Central memory CD8-positive, alpha-beta T cell (primary cell): ENCODE data around the gene ATG2A.

ENCODE experiments used
- ATAC-seq: fragments of 150-1000 bp; cut with Tn5 transposase; replicated peaks from 2 replicates; pipeline ENCODE4 v1.10.0; 2022; ENCODE audit warnings: mild to moderate bottlenecking, moderate FRiP score, moderate number of reproducible peaks; ENCODE audit not compliant: poor library complexity, severe bottlenecking; ENCODE audit errors: extremely low read depth
- DNase-seq, 2 donors: peaks; one replicate each; pipeline ENCODE4 v3.0.0; 2021; ENCODE audit warnings: low spot score in 2 of 2
- H3K27ac Mint-ChIP-seq: one replicate; pipeline ENCODE4 v1.8.0; 2022; ENCODE audit warnings: low read depth, mild to moderate bottlenecking, moderate library complexity, mixed read lengths
- H3K27me3 Mint-ChIP-seq: one replicate; pipeline ENCODE4 v1.8.0; 2022; ENCODE audit warnings: mixed read lengths
- H3K36me3 Mint-ChIP-seq: one replicate; pipeline ENCODE4 v1.8.0; 2022; ENCODE audit warnings: mild to moderate bottlenecking, moderate library complexity, mixed read lengths; ENCODE audit not compliant: insufficient read depth
- H3K4me1 Mint-ChIP-seq: one replicate; pipeline ENCODE4 v1.8.0; 2022; ENCODE audit warnings: mixed read lengths
- H3K4me3 Mint-ChIP-seq: one replicate; pipeline ENCODE4 v1.8.0; 2022; ENCODE audit warnings: mild to moderate bottlenecking, moderate library complexity, mixed read lengths
- H3K9me3 Mint-ChIP-seq: one replicate; pipeline ENCODE4 v1.8.0; 2022; ENCODE audit warnings: mixed read lengths

Gene ATG2A

GRCh38 chr11:64876229-64876750 is 40.7 kb downstream of the ATG2A start:
- Mint-ChIP-seq H3K9me3 (no peaks in the 10 kb centered on the region), H3K27me3 (no peaks in the 10 kb centered on the region), H3K4me3 (peak overlapping the region; percentile 96), H3K36me3 (peaks cover 70% of the 10 kb centered on the region), H3K27ac (peak overlapping the region; percentile 91), H3K4me1 (peaks cover 79% of the 10 kb centered on the region)
- no peak for DNase-seq
- ATAC-seq: no peak

GRCh38 chr11:64875369-64876228 is 41.4 kb downstream of the ATG2A start:
- Mint-ChIP-seq H3K27me3 (no peaks in the 10 kb centered on the region), H3K4me1 (peaks cover 79% of the 10 kb centered on the region), H3K4me3 (peak overlapping the region; percentile 96), H3K27ac (peak overlapping the region; percentile 91), H3K9me3 (no peaks in the 10 kb centered on the region), H3K36me3 (peaks cover 74% of the 10 kb centered on the region)
- no peak for ATAC-seq
- DNase-seq: no peak

GRCh38 chr11:64874308-64875240 is 42.4 kb downstream of the ATG2A start:
- Mint-ChIP-seq H3K27ac (peak overlapping the region; percentile 91), H3K27me3 (no peaks in the 10 kb centered on the region), H3K4me3 (peak overlapping the region; percentile 96), H3K9me3 (no peaks in the 10 kb centered on the region), H3K36me3 (peaks cover 75% of the 10 kb centered on the region), H3K4me1 (peaks cover 78% of the 10 kb centered on the region)
- peak in 1 of 2 donors; percentile 61 for DNase-seq
- peak; percentile 24 for ATAC-seq

GRCh38 chr11:64872790-64873488 is 44.1 kb downstream of the ATG2A start:
- peaks cover 74% of the 10 kb centered on the region for H3K36me3 Mint-ChIP-seq

GRCh38 chr11:64871492-64871891 is 45.5 kb downstream of the ATG2A start:
- Mint-ChIP-seq H3K27ac (peak overlapping the region; percentile 93), H3K27me3 (no peaks in the 10 kb centered on the region), H3K4me3 (peak overlapping the region; percentile 80), H3K36me3 (peaks cover 66% of the 10 kb centered on the region), H3K4me1 (peaks cover 76% of the 10 kb centered on the region), H3K9me3 (no peaks in the 10 kb centered on the region)
- ATAC-seq (no peak), DNase-seq (no peak)

More at GRCh38 chr11:64872790-64873488, 44.1 kb downstream of the ATG2A start:
- Mint-ChIP-seq H3K4me3 (peak overlapping the region; percentile 80), H3K27me3 (no peaks in the 10 kb centered on the region), H3K27ac (peak overlapping the region; percentile 29), H3K4me1 (peaks cover 85% of the 10 kb centered on the region), H3K9me3 (no peaks in the 10 kb centered on the region)
- ATAC-seq (no peak), DNase-seq (no peak)

- H3K27ac Mint-ChIP-seq: peak overlapping the region; percentile 93
- H3K36me3 Mint-ChIP-seq: peaks cover 67% of the 10 kb centered on the region
- ATAC-seq (no peak), DNase-seq (no peak)
- H3K9me3 Mint-ChIP-seq: no peaks in the 10 kb centered on the region
- peak overlapping the region; percentile 80 for H3K4me3 Mint-ChIP-seq
- no peaks in the 10 kb centered on the region for H3K27me3 Mint-ChIP-seq
- H3K4me1 Mint-ChIP-seq: peaks cover 76% of the 10 kb centered on the region
Measured at GRCh38 chr11:64870893-64871466, 46.0 kb downstream of the ATG2A start.

- H3K9me3 Mint-ChIP-seq: no peaks in the 10 kb centered on the region
- ATAC-seq (no peak), DNase-seq (no peak)
- peaks cover 76% of the 10 kb centered on the region for H3K4me1 Mint-ChIP-seq
- H3K27me3 Mint-ChIP-seq: no peaks in the 10 kb centered on the region
- peak overlapping the region; percentile 80 for H3K4me3 Mint-ChIP-seq
- peaks cover 67% of the 10 kb centered on the region for H3K36me3 Mint-ChIP-seq
- H3K27ac Mint-ChIP-seq: peak overlapping the region; percentile 93
Measured at GRCh38 chr11:64870176-64870892, 46.7 kb downstream of the ATG2A start.

DNA sequence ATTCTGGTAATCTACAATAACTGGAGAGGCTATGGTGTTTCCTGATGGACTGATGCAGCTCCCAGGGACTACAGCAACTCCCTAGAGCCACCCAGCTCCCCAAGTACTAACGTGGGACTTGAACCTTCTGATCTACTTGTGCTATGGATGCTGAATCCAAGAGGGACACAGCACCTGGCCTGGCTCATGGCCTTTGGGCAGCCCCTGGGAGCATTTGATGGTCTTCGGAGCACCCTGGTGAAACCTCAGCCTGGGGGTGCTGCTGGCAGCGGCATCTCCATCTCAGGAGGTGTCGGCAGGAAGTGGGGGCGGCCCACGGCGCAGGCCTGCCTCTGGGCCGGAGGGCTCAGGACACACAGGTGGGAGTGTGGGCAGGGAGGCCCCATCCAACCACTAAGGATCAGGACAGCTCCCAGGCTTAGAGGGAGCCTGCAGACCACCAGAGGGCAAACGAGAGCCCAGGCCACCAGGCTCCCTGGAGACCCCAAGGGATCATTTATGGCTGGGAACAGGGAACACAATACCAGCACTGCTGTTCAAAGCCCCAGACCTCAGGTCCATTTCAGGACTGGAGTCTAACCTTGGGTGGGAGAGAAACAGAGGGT is 47.3 kb downstream of the ATG2A start:
- Mint-ChIP-seq H3K36me3 (peaks cover 62% of the 10 kb centered on the region), H3K9me3 (no peaks in the 10 kb centered on the region), H3K27me3 (no peaks in the 10 kb centered on the region), H3K27ac (peak overlapping the region; percentile 93), H3K4me3 (peak overlapping the region; percentile 80), H3K4me1 (peaks cover 76% of the 10 kb centered on the region)
- DNase-seq (no peak), ATAC-seq (peak; percentile 16)

GRCh38 chr11:64868904-64869570 is 48.0 kb downstream of the ATG2A start:
- Mint-ChIP-seq H3K4me3 (peak overlapping the region; percentile 80), H3K27me3 (no peaks in the 10 kb centered on the region), H3K9me3 (no peaks in the 10 kb centered on the region), H3K27ac (peak overlapping the region; percentile 93), H3K4me1 (peaks cover 76% of the 10 kb centered on the region), H3K36me3 (peaks cover 56% of the 10 kb centered on the region)
- DNase-seq (no peak), ATAC-seq (no peak)

DNA sequence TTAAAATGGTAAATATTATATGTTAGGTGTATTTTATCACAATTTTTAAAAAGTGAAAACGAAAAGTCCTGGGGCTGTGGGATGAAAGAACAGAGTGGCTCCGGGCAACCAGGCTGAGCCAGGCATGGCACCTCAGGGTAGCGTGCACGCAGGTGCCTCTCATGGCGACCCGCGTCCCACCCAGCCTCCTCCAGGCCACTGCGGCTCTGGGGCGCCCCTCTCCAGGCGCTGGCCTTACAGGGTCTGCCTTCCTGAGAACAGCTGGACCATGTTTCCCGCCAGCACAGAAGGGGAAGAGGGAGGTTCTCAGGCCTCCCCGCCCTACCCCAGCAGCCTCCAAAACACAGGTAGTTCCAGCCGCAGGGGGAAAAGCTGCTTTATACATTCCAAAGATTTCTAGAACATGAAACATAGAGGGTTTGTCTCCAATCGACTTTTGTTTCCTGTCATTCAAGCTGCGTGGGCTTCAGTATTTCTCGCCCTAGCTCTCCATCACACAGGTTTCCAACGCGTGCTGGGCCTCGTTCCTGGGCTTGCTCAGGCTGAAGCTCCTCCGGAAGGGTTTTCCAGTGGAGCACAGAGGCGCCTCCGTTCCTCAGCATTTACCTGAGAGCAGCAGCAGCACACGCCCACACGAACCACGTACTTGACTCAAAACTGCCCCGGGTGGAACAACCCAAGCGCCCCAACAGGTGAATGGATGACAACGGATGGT is 49.1 kb downstream of the ATG2A start:
- DNase-seq: no peak
- Mint-ChIP-seq H3K27ac (peak overlapping the region; percentile 93), H3K36me3 (peaks cover 51% of the 10 kb centered on the region), H3K27me3 (no peaks in the 10 kb centered on the region), H3K9me3 (no peaks in the 10 kb centered on the region), H3K4me1 (peaks cover 78% of the 10 kb centered on the region), H3K4me3 (peak overlapping the region; percentile 80)
- no peak for ATAC-seq
